ENCODE measurements around the gene BRD3.

The BRD3 gene

DNA sequence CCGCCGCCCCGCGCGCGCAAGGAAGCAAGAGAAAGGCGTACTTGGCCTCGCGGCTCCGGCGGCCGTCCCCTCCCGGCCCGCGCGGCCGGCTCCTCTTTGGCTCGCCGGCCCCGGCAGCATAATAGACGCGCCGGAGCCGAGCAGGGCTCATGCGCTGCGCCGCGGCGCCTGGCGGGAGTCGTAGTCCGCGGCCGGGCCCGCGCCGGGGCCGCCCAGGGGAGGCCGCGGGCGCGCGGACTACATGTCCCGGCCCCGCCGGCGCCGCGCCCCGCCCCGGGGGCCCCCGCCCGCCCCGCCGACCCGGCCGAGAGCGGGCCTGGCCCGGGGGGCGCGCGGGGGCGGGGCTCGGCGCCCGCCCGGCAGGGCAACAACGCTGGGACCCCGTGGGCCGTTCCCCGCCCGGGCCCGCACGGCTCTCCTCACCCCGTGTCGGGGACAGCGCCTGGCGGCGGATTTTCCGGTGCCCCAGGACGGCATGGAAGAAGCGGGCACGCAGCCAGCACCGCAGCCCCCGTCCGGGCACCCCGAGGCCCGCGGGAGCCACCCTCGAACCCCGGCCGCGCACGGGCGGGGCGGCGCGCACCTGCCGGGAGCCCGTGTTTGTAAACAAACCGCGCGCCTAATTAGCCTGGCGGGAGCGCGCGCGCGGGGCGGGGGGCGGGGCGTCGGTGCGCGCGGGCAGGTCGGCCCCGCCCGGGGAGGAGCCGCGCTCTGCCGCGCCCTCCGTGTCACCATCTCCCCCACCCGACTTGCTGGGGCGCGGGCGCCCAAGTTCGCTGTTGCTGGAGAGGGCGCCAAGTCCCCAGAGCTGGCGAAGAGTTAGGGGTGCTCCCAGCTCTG, at the start of gene BRD3:
Gene BRD3, minus strand, starts transcription at position 123 of the 840 bp plus-strand sequence. CDS start 14,549 bp downstream, outside the sequence.
- Histone ChIP-seq H3K9me3 (ENCODE audit: severe bottlenecking) (no peaks in the 10 kb centered on the region), H3K27me3 (ENCODE audit: insufficient read depth, poor library complexity, severe bottlenecking) (peaks cover 10% of the 10 kb centered on the region), H3K27ac (ENCODE audit: poor library complexity, severe bottlenecking) (peak within 1 kb of the TSS; percentile 68), H3K36me3 (ENCODE audit: low read depth) (no peaks in the 10 kb centered on the region), H3K4me3 (ENCODE audit: severe bottlenecking) (peak within 1 kb of the TSS; percentile 99), H3K4me1 (ENCODE audit: insufficient read depth, poor library complexity, severe bottlenecking) (no peaks in the 10 kb centered on the region)
- ATAC-seq (ENCODE audit: low read depth) (peak; percentile 89), DNase-seq (ENCODE audit: low spot score) (peak; percentile 81)
- TF ChIP-seq, protein P1, sequence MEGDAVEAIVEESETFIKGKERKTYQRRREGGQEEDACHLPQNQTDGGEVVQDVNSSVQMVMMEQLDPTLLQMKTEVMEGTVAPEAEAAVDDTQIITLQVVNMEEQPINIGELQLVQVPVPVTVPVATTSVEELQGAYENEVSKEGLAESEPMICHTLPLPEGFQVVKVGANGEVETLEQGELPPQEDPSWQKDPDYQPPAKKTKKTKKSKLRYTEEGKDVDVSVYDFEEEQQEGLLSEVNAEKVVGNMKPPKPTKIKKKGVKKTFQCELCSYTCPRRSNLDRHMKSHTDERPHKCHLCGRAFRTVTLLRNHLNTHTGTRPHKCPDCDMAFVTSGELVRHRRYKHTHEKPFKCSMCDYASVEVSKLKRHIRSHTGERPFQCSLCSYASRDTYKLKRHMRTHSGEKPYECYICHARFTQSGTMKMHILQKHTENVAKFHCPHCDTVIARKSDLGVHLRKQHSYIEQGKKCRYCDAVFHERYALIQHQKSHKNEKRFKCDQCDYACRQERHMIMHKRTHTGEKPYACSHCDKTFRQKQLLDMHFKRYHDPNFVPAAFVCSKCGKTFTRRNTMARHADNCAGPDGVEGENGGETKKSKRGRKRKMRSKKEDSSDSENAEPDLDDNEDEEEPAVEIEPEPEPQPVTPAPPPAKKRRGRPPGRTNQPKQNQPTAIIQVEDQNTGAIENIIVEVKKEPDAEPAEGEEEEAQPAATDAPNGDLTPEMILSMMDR (IDR thresholded peaks at IDR 0.05; ENCODE audit: poor library complexity, severe bottlenecking) = no peak

- no peak overlapping the region for H3K27ac ChIP-seq (ENCODE audit: poor library complexity, severe bottlenecking)
- DNase-seq (ENCODE audit: low spot score) = no peak
- H3K4me1 ChIP-seq (ENCODE audit: insufficient read depth, poor library complexity, severe bottlenecking) = no peaks in the 10 kb centered on the region
- H3K9me3 ChIP-seq (ENCODE audit: severe bottlenecking) = no peaks in the 10 kb centered on the region
- H3K36me3 ChIP-seq (ENCODE audit: low read depth) = no peaks in the 10 kb centered on the region
- H3K4me3 ChIP-seq (ENCODE audit: severe bottlenecking) = no peak overlapping the region
- TF ChIP-seq, protein P1 (IDR thresholded peaks at IDR 0.05; ENCODE audit: poor library complexity, severe bottlenecking) = no peak
- H3K27me3 ChIP-seq (ENCODE audit: insufficient read depth, poor library complexity, severe bottlenecking) = no peaks in the 10 kb centered on the region
- no peak for ATAC-seq (ENCODE audit: low read depth)
Measured at GRCh38 chr9:134112561-134112960, 44.7 kb upstream of the BRD3 start.

DNA sequence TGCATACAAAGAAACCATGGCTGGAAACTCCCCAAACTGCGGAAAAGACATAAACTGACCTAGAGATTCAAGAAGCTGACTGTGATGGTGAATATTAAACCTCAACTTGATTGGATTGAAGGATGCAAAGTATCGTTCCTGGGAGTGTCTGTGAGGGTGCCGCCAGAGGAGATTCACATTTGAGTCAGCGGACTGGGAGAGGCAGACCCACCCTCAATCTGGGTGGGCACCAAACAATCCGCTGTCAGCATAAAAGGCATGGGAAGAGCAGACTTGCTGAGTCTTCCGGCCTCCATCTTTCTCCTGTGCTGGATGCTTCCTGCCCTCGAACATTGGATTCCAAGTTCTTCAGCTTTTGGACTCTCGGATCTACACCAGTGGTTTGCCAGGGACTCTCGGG, 43.2 kb upstream of the BRD3 start:
- TF ChIP-seq, protein P1 (IDR thresholded peaks at IDR 0.05; ENCODE audit: poor library complexity, severe bottlenecking) = no peak
- no peaks in the 10 kb centered on the region for H3K36me3 ChIP-seq (ENCODE audit: low read depth)
- H3K9me3 ChIP-seq (ENCODE audit: severe bottlenecking) = no peaks in the 10 kb centered on the region
- ATAC-seq (ENCODE audit: low read depth) (no peak), DNase-seq (ENCODE audit: low spot score) (no peak)
- no peak overlapping the region for H3K27ac ChIP-seq (ENCODE audit: poor library complexity, severe bottlenecking)
- H3K27me3 ChIP-seq (ENCODE audit: insufficient read depth, poor library complexity, severe bottlenecking) = no peaks in the 10 kb centered on the region
- H3K4me3 ChIP-seq (ENCODE audit: severe bottlenecking) = no peak overlapping the region
- H3K4me1 ChIP-seq (ENCODE audit: insufficient read depth, poor library complexity, severe bottlenecking) = no peaks in the 10 kb centered on the region

DNA sequence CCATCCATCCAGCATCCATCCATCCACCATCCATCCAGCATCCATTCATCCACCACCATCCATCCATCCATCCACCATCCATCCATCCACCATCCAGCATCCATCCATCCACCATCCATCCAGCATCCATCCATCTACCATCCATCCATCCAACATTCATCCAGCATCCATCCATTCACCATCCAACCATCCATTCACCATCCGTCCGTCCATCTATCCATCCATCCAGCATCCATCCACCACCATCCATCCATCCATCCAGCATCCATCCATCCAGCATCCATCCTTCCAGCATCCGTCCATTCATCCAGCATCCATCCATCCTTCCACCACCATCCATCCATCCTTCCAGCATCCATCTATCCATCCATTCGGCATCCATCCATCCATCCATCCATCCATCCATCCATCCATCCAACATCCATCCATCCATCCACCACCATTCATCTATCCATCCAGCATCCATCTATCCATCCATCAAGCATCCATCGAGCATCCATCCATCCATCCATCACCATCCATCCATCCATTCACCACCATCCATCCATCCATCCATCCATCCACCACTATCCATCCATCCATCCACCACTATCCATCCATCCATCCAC, 35.7 kb upstream of the BRD3 start:
- no peaks in the 10 kb centered on the region for H3K27me3 ChIP-seq (ENCODE audit: insufficient read depth, poor library complexity, severe bottlenecking)
- TF ChIP-seq, protein P1 (IDR thresholded peaks at IDR 0.05; ENCODE audit: poor library complexity, severe bottlenecking) = no peak
- H3K4me3 ChIP-seq (ENCODE audit: severe bottlenecking) = no peak overlapping the region
- DNase-seq (ENCODE audit: low spot score) = no peak
- no peaks in the 10 kb centered on the region for H3K4me1 ChIP-seq (ENCODE audit: insufficient read depth, poor library complexity, severe bottlenecking)
- no peak for ATAC-seq (ENCODE audit: low read depth)
- no peaks in the 10 kb centered on the region for H3K36me3 ChIP-seq (ENCODE audit: low read depth)
- no peak overlapping the region for H3K27ac ChIP-seq (ENCODE audit: poor library complexity, severe bottlenecking)
- no peaks in the 10 kb centered on the region for H3K9me3 ChIP-seq (ENCODE audit: severe bottlenecking)
